BLaER1 treated with 17β-estradiol and CSF1 and Interleukin-3, amounts not matched to agents 10 nM and 100 nM (cell line): ENCODE results near the gene TET1.
A peak's percentile ranks its signal among the peaks of the same experiment; 100 is the strongest.
"Not testable (repeated sequence)": the region's sequence is repeated elsewhere in the genome, so short reads cannot be mapped to it uniquely, and the experiment has no call there.

Experiments
- H3K27ac ChIP-seq, 11 experiments: shearing (Covaris generic); formaldehyde crosslinking; 2 replicates each; pipeline ENCODE4 v1.8.1; 2022
- H3K27me3 ChIP-seq, 11 experiments: shearing (Covaris generic); formaldehyde crosslinking; 2 replicates each; pipeline ENCODE4 v1.8.1; 2022
- H3K36me3 ChIP-seq, 11 experiments: shearing (Covaris generic); formaldehyde crosslinking; 2 replicates each; pipeline ENCODE4 v1.8.1; 2022
- H3K4me1 ChIP-seq, 10 experiments: shearing (Covaris generic); formaldehyde crosslinking; 2 replicates each; pipeline ENCODE4 v1.8.1; 2022
- H3K4me2 ChIP-seq, 11 experiments: shearing (Covaris generic); formaldehyde crosslinking; 2 replicates each; pipeline ENCODE4 v1.8.1; 2022
- H3K4me3 ChIP-seq, 10 experiments: shearing (Covaris generic); formaldehyde crosslinking; 2 replicates each; pipeline ENCODE4 v1.8.1; 2022
- H3K9ac ChIP-seq, 11 experiments: shearing (Covaris generic); formaldehyde crosslinking; 2 replicates each; pipeline ENCODE4 v1.8.1; 2022
- H3K9me3 ChIP-seq, 11 experiments: shearing (Covaris generic); formaldehyde crosslinking; replicated peaks in 1 of 11; 2 replicates each; pipeline ENCODE4 v1.8.1; 2022
- H4K20me1 ChIP-seq, 11 experiments: shearing (Covaris generic); formaldehyde crosslinking; 2 replicates each; pipeline ENCODE4 v1.8.1; 2022
- Cebpa-rat ChIP-seq, 11 experiments: shearing (Covaris generic); IDR thresholded peaks; 2 replicates each; pipeline ENCODE4 v1.8.1; 2022

The TET1 gene

GRCh38 chr10:68576118-68576517 is 16.0 kb downstream of the TET1 start:
- Histone ChIP-seq H3K27ac (no peak overlapping the region), H3K4me3 (no peak overlapping the region), H3K9me3 (no peaks in the 10 kb centered on the region), H3K4me1 (no peaks in the 10 kb centered on the region), H4K20me1 (peaks cover 0 to 12% (median 0%) of the 10 kb centered on the region in 11 experiments; a peak in 5 of 22 replicates), H3K9ac (no peak overlapping the region), H3K4me2 (no peak overlapping the region), H3K27me3 (peaks cover 19 to 80% (median 32%) of the 10 kb centered on the region in 11 experiments; a peak in 21 of 22 replicates), H3K36me3 (no peaks in the 10 kb centered on the region)
- no peak for TF ChIP-seq Cebpa-rat (IDR thresholded peaks at IDR 0.05)

- H4K20me1 ChIP-seq: peaks cover 0 to under 1% (median 0%) of the 10 kb centered on the region in 11 experiments; a peak in 1 of 22 replicates
- no peaks in the 10 kb centered on the region for H3K4me1 ChIP-seq
- H3K27me3 ChIP-seq: peaks cover 0 to 61% (median 7%) of the 10 kb centered on the region in 11 experiments; a peak in 13 of 22 replicates
- no peaks in the 10 kb centered on the region for H3K36me3 ChIP-seq
- H3K9ac ChIP-seq: no peak overlapping the region
- H3K9me3 ChIP-seq: no peaks in the 10 kb centered on the region
- H3K4me2 ChIP-seq: no peak overlapping the region
- no peak for TF ChIP-seq Cebpa-rat (IDR thresholded peaks at IDR 0.05)
- H3K27ac ChIP-seq: no peak overlapping the region
- H3K4me3 ChIP-seq: no peak overlapping the region
Observed at GRCh38 chr10:68578974-68579373, 18.8 kb downstream of the TET1 start.

- not testable (repeated sequence) for H3K9ac ChIP-seq, H3K36me3 ChIP-seq, H3K4me2 ChIP-seq, H4K20me1 ChIP-seq, H3K9me3 ChIP-seq, H3K4me1 ChIP-seq, H3K4me3 ChIP-seq, H3K27ac ChIP-seq
- peaks cover 0 to 20% (median 0%) of the 10 kb centered on the region in 11 experiments; a peak in 4 of 22 replicates for H3K27me3 ChIP-seq
Observed at GRCh38 chr10:68584187-68584586, 24.1 kb downstream of the TET1 start.

GRCh38 chr10:68586606-68587305 is 26.6 kb downstream of the TET1 start:
- Histone ChIP-seq H3K9ac (no peak overlapping the region), H3K4me1 (no peaks in the 10 kb centered on the region), H3K36me3 (no peaks in the 10 kb centered on the region), H3K4me3 (no peak overlapping the region), H3K27me3 (peaks cover 0 to 7% (median 0%) of the 10 kb centered on the region in 11 experiments; a peak in 1 of 22 replicates), H4K20me1 (no peaks in the 10 kb centered on the region), H3K27ac (no peak overlapping the region), H3K9me3 (no peaks in the 10 kb centered on the region), H3K4me2 (no peak overlapping the region)
- no peak for TF ChIP-seq Cebpa-rat (IDR thresholded peaks at IDR 0.05)

GRCh38 chr10:68594405-68594804 is 34.3 kb downstream of the TET1 start:
- Histone ChIP-seq H3K9ac (no peak overlapping the region), H3K27ac (no peak overlapping the region), H3K4me1 (no peaks in the 10 kb centered on the region), H3K4me2 (no peak overlapping the region), H3K4me3 (no peak overlapping the region), H4K20me1 (peaks cover 0 to 4% (median 0%) of the 10 kb centered on the region in 11 experiments; a peak in 1 of 22 replicates), H3K27me3 (peaks cover 0 to 8% (median 5%) of the 10 kb centered on the region in 11 experiments; a peak in 11 of 22 replicates), H3K36me3 (no peaks in the 10 kb centered on the region), H3K9me3 (no peaks in the 10 kb centered on the region)
- TF ChIP-seq Cebpa-rat (IDR thresholded peaks at IDR 0.05): no peak

- Histone ChIP-seq H3K9ac (no peak overlapping the region), H3K4me2 (no peak overlapping the region), H3K9me3 (no peaks in the 10 kb centered on the region), H3K4me1 (peaks cover 1 to 9% (median 8%) of the 10 kb centered on the region in 10 experiments; a peak in 16 of 20 replicates), H3K27me3 (peaks cover 0 to 16% (median 10%) of the 10 kb centered on the region in 11 experiments; a peak in 12 of 22 replicates), H4K20me1 (peaks cover 0 to 4% (median 0%) of the 10 kb centered on the region in 11 experiments; a peak in 1 of 22 replicates), H3K27ac (no peak overlapping the region), H3K4me3 (no peak overlapping the region), H3K36me3 (no peaks in the 10 kb centered on the region)
- TF ChIP-seq Cebpa-rat (IDR thresholded peaks at IDR 0.05): no peak
Observed at GRCh38 chr10:68595513-68595912, 35.4 kb downstream of the TET1 start.

GRCh38 chr10:68597407-68597806 is 37.3 kb downstream of the TET1 start:
- H3K4me3 ChIP-seq: no peak overlapping the region
- H3K36me3 ChIP-seq: no peaks in the 10 kb centered on the region
- no peak for TF ChIP-seq Cebpa-rat (IDR thresholded peaks at IDR 0.05)
- H3K9ac ChIP-seq: no peak overlapping the region
- H3K4me2 ChIP-seq: no peak overlapping the region
- peaks cover 0 to 4% (median 0%) of the 10 kb centered on the region in 11 experiments; a peak in 1 of 22 replicates for H4K20me1 ChIP-seq
- H3K9me3 ChIP-seq: no peaks in the 10 kb centered on the region
- no peak overlapping the region for H3K27ac ChIP-seq
- H3K4me1 ChIP-seq: peaks cover 8 to 20% (median 14%) of the 10 kb centered on the region in 10 experiments; a peak in 16 of 20 replicates
- peaks cover 0 to 27% (median 10%) of the 10 kb centered on the region in 11 experiments; a peak in 12 of 22 replicates for H3K27me3 ChIP-seq

GRCh38 chr10:68598978-68599770 is 39.0 kb downstream of the TET1 start:
- TF ChIP-seq Cebpa-rat (IDR thresholded peaks at IDR 0.05): no peak
- Histone ChIP-seq H3K9me3 (no peaks in the 10 kb centered on the region), H3K4me3 (no peak overlapping the region), H4K20me1 (peaks cover 0 to 4% (median 0%) of the 10 kb centered on the region in 11 experiments; a peak in 1 of 22 replicates), H3K27me3 (peaks cover 0 to 27% (median 10%) of the 10 kb centered on the region in 11 experiments; a peak in 12 of 22 replicates), H3K27ac (no peak overlapping the region), H3K4me2 (peak overlapping the region in 1 of 11 experiments; percentile 75; a peak in 1 of 22 replicates), H3K4me1 (peaks cover 8 to 20% (median 14%) of the 10 kb centered on the region in 10 experiments; a peak in 16 of 20 replicates), H3K36me3 (no peaks in the 10 kb centered on the region), H3K9ac (no peak overlapping the region)

- no peak for TF ChIP-seq Cebpa-rat (IDR thresholded peaks at IDR 0.05)
- H3K4me3 ChIP-seq: peak overlapping the region in 1 of 10 experiments; percentile 34; a peak in 2 of 20 replicates
- peaks cover 0 to 27% (median 10%) of the 10 kb centered on the region in 11 experiments; a peak in 12 of 22 replicates for H3K27me3 ChIP-seq
- H3K4me2 ChIP-seq: peak overlapping the region; percentile 59 to 77 (median 73)
- no peaks in the 10 kb centered on the region for H3K9me3 ChIP-seq
- peaks cover 8 to 20% (median 14%) of the 10 kb centered on the region in 10 experiments; a peak in 16 of 20 replicates for H3K4me1 ChIP-seq
- H3K36me3 ChIP-seq: no peaks in the 10 kb centered on the region
- no peak overlapping the region for H3K27ac ChIP-seq
- H4K20me1 ChIP-seq: peaks cover 0 to 4% (median 0%) of the 10 kb centered on the region in 11 experiments; a peak in 1 of 22 replicates
- H3K9ac ChIP-seq: no peak overlapping the region
Observed at GRCh38 chr10:68599771-68600040, 39.6 kb downstream of the TET1 start.
